Suprapubic skin (tissue), 4 donors: ENCODE results near the gene GSK3B.

Experiments used
- CTCF ChIP-seq, 2 donors: fragments of 200-600 bp in 1 of 2; fragments of 450-650 bp in 1 of 2; sonication (generic) in 1 of 2; IDR thresholded peaks; one replicate each; pipeline ENCODE4 v1.5.1; 2016 to 2019; ENCODE audit warnings: antibody characterized with exemption in 2 of 2, mild to moderate bottlenecking in 1 of 2, moderate library complexity in 1 of 2
- POLR2A ChIP-seq, 2 donors: fragments of 450-650 bp; IDR thresholded peaks; one replicate each; pipeline ENCODE4 v1.6.1; 2017; ENCODE audit warnings: antibody characterized with exemption in 2 of 2, mild to moderate bottlenecking in 2 of 2, moderate library complexity in 2 of 2
- POLR2AphosphoS5 ChIP-seq, 3 donors: sonication (generic); formaldehyde crosslinking; IDR thresholded peaks; one replicate each; pipeline ENCODE4 v1.6.1; 2017; ENCODE audit warnings: antibody characterized with exemption in 3 of 3

DNA sequence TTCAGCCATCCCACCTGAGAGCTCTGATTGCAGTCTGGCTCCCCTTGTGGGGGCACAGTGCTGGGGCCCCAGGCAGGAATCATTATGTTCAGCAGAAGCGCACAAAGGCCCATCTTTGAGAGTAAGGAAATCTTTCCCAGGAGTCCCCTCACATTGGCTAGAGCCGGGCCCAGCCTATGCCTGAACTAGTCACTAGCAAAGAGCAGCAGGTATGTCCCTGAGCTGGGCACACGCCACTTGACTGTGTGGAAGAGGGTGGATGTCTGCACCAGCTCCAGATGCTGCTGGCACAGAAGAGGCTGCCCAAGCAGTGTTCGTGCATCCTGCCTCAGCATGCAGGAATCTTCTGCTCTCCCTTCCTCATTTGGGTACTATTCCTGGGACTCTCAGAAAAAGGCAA lies 286.0 kb downstream of the GSK3B start:
- TF ChIP-seq CTCF (IDR thresholded peaks at IDR 0.05) (no peak), POLR2A (IDR thresholded peaks at IDR 0.05) (no peak), POLR2AphosphoS5 (IDR thresholded peaks at IDR 0.05) (no peak)
